ENCODE measurements around the gene SLIT1. TPM values are rescaled to one million over a fixed set of nuclear protein-coding genes. Genes with fewer than 3 reads are reported as not detected.

The SLIT1 gene
- total RNA-seq, 2 experiments from 2014 or later = 0.59 to 1.5 TPM

DNA sequence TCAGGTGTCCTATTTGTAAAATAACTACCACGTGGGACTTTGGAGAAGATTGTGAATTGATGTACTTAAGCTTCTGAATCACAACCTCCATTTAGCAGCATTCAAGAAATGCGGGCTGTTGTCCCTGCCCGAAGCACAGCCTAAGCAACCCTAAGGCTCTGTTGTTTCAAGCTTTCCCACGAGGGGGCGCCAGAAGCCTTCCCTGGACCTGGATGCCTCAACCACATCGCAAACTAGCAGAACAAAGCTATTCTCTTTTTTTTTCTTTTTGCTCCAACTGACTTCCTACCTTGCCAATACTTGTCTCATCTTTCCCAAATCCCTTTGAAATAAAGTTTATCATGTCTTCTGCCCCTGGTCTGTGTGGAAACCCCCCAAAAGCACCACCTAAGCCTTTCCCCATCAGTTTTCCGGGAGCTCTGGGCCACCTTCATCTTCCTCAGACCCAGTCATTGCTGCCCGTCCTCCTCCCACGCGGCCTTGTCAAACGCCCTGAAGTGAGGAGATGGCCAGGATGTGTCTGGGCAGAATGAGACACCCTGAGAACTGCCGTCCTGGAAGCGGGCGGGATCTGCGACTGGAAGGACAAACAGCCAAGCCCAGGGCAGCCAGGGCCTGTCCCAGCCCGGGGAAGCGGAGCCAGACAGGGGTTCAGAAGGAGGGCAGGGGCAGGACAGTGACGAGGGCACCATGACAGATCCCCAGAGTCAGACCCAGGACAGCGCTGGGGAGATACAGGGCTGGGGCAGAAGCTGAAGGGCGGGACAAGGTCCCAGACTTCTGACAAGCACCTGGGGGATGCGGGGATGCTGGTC is 112.7 kb downstream of the SLIT1 start:
- Mint-ChIP-seq H3K36me3 (peaks cover 3% of the 10 kb centered on the region), H3K27me3 (peaks cover 12% of the 10 kb centered on the region), H3K9me3 (ENCODE audit: low read depth) (no peaks in the 10 kb centered on the region), H3K4me3 (no peak overlapping the region), H3K27ac (no peak overlapping the region), H3K4me1 (peaks cover 12% of the 10 kb centered on the region)
- DNase-seq (peak; percentile 86), ATAC-seq (peak; percentile 74)
- CTCF ChIA-PET = interaction anchor here (0.5 to 6.5 kb wide), 51 partner anchors 9 to 698 kb away, joined by 3 to 158 read pairs (median 5); partner anchors contain the start of gene ARHGAP19

DNA sequence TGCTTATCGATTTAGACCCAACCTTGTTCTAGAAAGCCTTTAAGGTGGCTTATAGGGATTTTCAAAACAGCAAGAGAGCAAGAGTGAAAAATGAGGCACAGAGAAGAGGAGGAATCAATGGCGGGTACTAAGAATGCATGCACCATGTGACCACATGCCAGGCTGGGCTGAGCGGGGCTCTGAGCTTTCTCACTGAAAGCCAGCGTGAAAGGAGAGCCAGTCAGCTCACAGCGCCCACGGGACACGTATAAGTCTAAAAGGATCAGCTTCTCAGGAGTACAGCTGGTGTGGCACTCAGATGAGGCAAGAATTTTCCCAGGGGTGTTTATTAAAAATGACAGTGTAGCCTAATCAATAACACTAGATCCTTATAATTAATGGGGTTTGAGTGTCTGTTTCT is 114.3 kb downstream of the SLIT1 start:
- peaks cover 12% of the 10 kb centered on the region for H3K4me1 Mint-ChIP-seq
- CTCF ChIA-PET = interaction anchor here (0.9 to 6.5 kb wide), 8 partner anchors 10 to 163 kb away, joined by 3 to 158 read pairs (median 26); no protein-coding TSS in a partner anchor
- ATAC-seq = no peak
- no peaks in the 10 kb centered on the region for H3K9me3 Mint-ChIP-seq (ENCODE audit: low read depth)
- no peak overlapping the region for H3K27ac Mint-ChIP-seq
- peaks cover 3% of the 10 kb centered on the region for H3K36me3 Mint-ChIP-seq
- DNase-seq = no peak
- H3K4me3 Mint-ChIP-seq = no peak overlapping the region
- H3K27me3 Mint-ChIP-seq = peaks cover 11% of the 10 kb centered on the region

DNA sequence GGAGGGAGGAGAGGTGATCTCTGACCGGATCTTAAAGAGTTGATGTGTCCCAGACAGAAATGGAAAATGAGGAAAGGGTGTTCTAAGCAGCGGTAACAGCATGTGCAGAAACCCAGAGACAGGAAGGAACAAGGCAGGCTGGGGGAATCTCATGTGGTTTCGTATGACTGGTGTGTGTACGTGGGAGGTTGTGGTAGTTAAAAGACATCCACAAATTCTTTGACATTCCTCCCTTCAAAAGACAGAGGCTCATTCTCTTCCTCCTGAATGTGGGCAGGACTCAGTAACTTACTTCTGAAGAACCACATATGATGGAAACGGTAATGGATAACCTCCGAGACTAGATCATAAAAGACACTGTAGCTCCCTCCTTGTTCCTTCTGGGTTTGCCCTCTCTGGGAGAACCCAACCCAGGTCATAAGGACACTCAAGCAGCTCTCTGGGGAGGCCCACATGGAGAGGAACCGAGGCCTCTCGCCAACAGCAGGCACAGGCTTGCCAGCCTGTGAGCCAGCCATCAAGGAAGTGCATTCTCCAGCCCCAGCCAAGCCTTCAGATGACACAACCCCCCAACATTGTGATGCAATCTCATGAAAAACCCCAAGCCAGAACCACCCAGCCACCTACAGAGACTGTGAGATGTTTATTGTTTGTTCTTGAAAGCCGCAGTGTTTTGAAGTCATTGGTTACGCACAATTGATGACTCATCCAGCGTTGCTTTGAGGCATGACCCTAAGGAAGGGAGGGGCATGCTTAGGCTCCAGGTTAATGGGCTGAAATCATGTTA is 116.0 kb downstream of the SLIT1 start:
- Mint-ChIP-seq H3K4me3 (no peak overlapping the region), H3K27me3 (peaks cover 6% of the 10 kb centered on the region), H3K9me3 (ENCODE audit: low read depth) (no peaks in the 10 kb centered on the region), H3K4me1 (peaks cover 12% of the 10 kb centered on the region), H3K27ac (no peak overlapping the region), H3K36me3 (peaks cover 3% of the 10 kb centered on the region)
- CTCF ChIA-PET = interaction anchor here (0.7 to 6.5 kb wide), 2 partner anchors 128 to 140 kb away, joined by 4 to 158 read pairs; no protein-coding TSS in a partner anchor
- DNase-seq = peak; percentile 57
- peak; percentile 71 for ATAC-seq

DNA sequence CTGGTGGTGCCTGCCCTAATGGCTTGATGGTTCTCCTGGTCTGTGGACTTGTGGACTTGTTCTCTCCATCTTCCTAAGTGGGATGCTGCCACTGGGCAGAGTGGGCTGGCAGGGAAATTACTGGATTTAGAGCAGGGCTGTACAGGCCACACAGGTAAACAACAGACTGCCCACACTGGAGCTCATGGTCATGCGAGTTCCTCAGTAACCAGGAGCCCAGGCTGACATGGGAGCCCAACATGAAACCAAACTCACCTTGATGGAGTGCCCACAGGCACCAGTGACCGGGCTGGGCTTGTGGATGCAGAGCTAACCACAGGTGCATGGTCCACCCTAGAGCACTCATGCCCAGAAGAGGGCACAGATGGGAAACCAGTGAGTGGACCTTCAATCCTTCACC is 116.7 kb downstream of the SLIT1 start:
- Mint-ChIP-seq H3K27ac (no peak overlapping the region), H3K4me1 (peaks cover 12% of the 10 kb centered on the region), H3K36me3 (peaks cover 3% of the 10 kb centered on the region), H3K4me3 (no peak overlapping the region), H3K9me3 (ENCODE audit: low read depth) (no peaks in the 10 kb centered on the region), H3K27me3 (peaks cover 6% of the 10 kb centered on the region)
- ATAC-seq (no peak), DNase-seq (no peak)
- CTCF ChIA-PET = interaction anchor here (6.5 kb wide), 1 partner anchor 141 kb away, joined by 158 read pairs; no protein-coding TSS in a partner anchor

DNA sequence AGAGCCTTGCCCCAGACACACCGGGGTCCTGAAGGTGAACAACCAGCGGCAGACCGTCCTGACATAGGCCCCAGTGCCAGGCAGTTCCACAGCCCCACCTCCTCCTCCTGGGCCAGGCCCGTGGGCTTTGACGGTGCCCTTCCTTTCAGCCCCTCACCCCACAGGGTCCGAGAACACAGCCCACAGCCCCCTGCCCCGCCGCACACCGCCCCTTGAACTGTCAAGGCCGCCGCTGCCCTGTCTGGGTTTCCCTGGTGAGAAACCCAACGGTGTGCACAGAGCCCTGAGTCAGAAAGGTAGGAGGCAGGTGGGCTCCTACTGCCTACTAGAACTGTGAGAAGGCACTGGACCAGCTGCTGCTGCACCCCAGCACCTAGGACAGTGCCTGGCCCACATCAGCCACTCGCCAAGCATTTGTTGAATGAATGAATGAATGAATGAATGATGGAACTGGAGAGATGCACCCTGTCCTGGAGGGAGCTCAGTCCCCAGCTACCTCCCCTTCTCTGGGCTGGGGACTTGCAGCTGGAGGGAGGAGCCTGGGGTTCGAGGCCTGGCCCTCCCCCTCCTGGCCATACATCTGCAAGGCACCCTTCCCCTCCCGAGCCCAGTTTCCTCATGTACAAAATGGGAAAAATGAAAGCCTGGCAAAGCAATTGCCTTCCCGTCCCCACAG is 117.9 kb downstream of the SLIT1 start:
- peaks cover 12% of the 10 kb centered on the region for H3K4me1 Mint-ChIP-seq
- peaks cover 3% of the 10 kb centered on the region for H3K36me3 Mint-ChIP-seq
- ATAC-seq (no peak), DNase-seq (no peak)
- no peak overlapping the region for H3K4me3 Mint-ChIP-seq
- H3K27me3 Mint-ChIP-seq = peaks cover 4% of the 10 kb centered on the region
- no peaks in the 10 kb centered on the region for H3K9me3 Mint-ChIP-seq (ENCODE audit: low read depth)
- CTCF ChIA-PET = interaction anchor here (1.3 kb wide), 1 partner anchor 143 kb away, joined by 3 read pairs; no protein-coding TSS in a partner anchor
- no peak overlapping the region for H3K27ac Mint-ChIP-seq

DNA sequence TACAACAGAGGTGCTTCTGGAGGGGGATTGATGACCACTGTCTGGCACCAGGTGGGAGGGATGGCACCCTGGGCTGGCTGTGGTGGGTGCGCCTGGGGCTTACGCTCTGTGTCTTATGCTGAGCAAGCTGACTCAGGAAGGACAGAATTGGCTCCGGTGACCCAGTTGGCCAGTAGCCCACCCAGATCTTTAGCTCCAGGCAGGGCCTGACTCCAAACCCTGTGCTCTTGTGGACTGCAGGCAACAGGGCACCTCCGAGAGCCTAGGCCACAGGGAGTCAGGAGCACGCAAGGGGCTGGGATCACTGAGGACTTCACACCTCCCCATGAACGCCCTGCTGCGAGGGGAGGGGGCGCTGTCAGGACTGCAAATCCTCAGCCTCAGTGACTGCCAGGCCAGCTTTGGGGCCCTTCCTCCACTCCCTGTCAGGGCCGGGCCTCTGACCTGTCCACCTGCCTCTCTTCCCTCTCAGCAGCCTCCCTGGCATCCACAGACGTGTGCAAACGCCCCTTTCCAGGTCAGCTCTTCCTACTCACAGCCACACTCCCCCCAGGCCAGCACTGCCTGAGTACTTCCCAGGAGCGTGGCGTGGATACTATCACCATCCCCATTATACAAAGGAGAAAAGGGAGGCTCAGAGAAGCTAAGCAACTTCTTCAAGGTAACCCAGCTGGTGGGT is 118.7 kb downstream of the SLIT1 start:
- peaks cover 12% of the 10 kb centered on the region for H3K4me1 Mint-ChIP-seq
- no peak overlapping the region for H3K27ac Mint-ChIP-seq
- CTCF ChIA-PET = interaction anchor here (1.3 kb wide), 1 partner anchor 144 kb away, joined by 3 read pairs; no protein-coding TSS in a partner anchor
- peaks cover 3% of the 10 kb centered on the region for H3K36me3 Mint-ChIP-seq
- H3K4me3 Mint-ChIP-seq = no peak overlapping the region
- no peak for DNase-seq
- no peaks in the 10 kb centered on the region for H3K9me3 Mint-ChIP-seq (ENCODE audit: low read depth)
- peaks cover 2% of the 10 kb centered on the region for H3K27me3 Mint-ChIP-seq
- ATAC-seq = no peak

DNA sequence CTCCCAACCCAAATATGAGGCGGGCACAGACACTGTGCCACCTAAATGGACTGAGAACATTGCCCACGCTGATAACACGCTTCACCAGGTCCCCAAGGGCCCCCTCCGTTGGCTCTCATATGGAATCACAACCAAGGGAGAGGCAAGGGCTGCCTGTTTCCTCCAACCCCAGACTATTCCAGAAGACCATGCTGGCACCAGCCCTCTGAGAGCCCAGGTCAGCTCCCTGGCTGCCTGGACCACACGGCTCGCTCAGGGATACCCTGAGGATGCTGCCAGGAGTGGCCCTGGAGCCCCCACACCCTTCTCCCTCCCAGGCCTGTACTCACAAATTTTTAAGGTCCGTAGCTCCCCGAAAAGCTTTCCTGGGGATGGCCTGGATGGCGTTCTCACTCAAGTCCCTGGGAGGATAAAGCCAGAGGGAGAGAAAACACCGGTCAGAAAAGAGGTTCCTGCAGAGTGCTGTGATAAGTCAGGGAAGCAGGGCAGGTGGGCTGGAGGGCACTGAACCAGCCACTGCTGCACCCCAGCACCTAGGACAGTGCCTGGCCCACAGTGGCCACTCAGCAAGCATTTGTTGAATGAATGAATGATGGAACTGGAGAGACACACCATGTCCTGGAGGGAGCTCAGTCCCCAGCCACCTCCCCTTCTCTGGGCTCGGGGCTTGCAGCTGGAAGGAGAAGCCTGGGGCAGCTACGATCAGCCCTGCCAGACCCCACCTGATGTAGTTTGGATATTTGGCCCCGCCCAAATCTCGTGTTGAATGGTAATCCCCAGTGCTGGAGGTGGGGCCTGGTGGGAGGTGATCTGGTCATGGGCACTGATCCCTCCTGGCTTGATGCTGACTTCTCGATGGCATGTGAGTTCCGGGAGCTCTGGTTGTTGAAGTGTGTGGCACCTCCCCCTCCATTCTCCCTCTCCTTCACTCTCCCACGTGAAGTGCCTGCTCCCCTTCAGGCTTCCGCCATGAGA is 119.8 kb downstream of the SLIT1 start:
- Mint-ChIP-seq H3K4me3 (no peak overlapping the region), H3K36me3 (peaks cover 3% of the 10 kb centered on the region), H3K4me1 (peaks cover 12% of the 10 kb centered on the region), H3K27me3 (no peaks in the 10 kb centered on the region), H3K27ac (no peak overlapping the region), H3K9me3 (ENCODE audit: low read depth) (no peaks in the 10 kb centered on the region)
- DNase-seq (no peak), ATAC-seq (no peak)
- CTCF ChIA-PET = no interaction called here

DNA sequence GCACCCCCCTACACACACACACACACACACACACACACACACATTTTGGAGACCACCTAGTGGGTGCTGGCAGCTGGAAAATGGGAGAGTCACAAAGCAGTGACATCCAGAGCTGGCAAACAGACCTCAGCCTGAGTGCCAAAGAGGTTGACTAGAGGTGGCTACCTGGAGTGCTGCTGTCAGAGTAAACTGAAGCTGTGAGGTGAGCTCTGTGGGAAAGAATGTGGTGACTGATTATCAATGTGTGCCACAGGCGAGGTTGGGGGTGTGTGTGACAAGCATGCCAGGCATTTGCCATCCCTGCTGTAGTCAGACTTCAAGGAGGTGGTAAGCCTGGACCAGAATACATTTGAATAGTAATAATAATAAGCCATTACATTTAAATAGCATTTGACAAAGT is 120.6 kb downstream of the SLIT1 start:
- Mint-ChIP-seq H3K9me3 (ENCODE audit: low read depth) (no peaks in the 10 kb centered on the region), H3K27me3 (no peaks in the 10 kb centered on the region), H3K27ac (no peak overlapping the region), H3K4me1 (peaks cover 9% of the 10 kb centered on the region), H3K36me3 (peaks cover 3% of the 10 kb centered on the region), H3K4me3 (no peak overlapping the region)
- ATAC-seq (no peak), DNase-seq (no peak)
- CTCF ChIA-PET = no interaction called here

DNA sequence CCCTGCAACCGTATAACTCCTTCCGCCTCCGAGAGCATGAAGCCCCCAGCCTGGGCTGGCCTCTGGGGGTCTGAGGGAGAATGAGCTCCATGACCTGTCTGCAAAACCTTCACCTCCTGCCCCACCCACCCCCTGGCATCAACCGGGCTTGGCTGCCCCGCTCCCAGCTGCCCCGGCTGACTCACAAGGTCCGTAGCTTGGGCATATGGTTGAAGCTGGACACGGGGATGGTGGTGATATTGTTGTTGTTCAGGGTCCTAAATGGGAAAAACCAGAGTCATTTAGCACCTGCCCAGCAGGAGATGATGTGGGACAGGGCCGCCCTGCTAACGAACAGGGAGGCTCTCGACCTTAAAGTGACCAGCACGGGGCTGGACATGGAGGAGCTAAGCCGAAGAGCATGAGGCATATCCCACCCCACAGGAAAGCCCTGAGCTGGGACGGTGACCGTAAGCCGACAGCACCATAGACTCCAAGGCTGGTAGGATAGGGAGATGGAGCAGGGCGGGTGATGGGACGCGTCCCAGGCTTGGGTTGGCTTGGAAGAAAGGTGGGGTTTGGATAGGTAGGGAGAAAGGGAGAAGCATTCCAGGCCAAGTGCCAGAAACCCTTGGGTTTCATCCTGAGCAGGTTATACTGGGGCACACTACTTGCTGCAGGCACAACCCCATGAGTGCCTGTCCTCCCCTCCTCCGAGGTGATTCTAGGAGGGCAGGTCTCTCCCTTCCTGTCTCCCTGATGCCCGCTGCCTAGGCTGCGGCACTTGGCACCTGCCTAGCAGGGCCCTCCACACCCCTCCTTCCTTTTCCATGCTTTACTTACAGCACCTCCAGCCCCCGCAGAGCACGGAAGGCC is 121.5 kb downstream of the SLIT1 start:
- Mint-ChIP-seq H3K9me3 (ENCODE audit: low read depth) (no peaks in the 10 kb centered on the region), H3K27ac (no peak overlapping the region), H3K27me3 (no peaks in the 10 kb centered on the region), H3K4me3 (no peak overlapping the region), H3K4me1 (peaks cover under 1% of the 10 kb centered on the region), H3K36me3 (no peaks in the 10 kb centered on the region)
- DNase-seq (no peak), ATAC-seq (no peak)
- CTCF ChIA-PET = no interaction called here

DNA sequence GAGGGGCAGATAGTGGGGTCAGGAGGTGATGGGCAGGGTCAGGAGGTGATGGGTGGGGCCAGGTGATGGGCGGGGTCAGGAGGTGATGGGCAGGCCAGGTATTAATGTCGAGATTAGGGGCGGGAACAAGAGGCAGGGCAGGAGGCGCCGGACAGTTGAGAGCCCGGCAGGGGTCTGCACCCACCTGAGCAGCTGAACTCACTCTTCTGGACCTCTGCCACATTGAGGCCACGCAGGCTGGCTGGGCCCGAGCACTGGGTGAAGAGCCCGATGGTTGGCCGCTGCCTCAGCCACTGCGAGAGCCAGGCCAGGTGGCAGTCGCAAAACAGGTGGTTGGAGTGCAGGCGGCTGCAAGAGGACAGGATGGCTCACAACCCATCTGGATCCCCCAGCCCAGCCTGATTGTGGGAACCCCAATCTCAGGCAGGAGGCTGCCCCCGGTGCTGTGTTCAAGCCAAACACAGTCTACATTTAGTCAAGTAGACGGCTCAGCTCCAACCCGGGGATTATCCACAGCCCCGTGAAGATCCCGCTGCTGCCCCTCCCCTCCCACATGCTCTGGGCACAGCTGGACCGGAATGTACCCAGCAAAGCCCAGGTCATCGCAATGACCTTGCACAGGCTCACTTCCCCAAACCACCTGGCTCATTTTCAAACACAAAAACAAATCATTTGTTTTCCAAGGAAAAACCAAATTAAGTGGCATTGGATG is 122.3 kb downstream of the SLIT1 start:
- Mint-ChIP-seq H3K4me1 (no peaks in the 10 kb centered on the region), H3K36me3 (no peaks in the 10 kb centered on the region), H3K27me3 (no peaks in the 10 kb centered on the region), H3K4me3 (no peak overlapping the region), H3K27ac (no peak overlapping the region), H3K9me3 (ENCODE audit: low read depth) (no peaks in the 10 kb centered on the region)
- CTCF ChIA-PET = no interaction called here
- ATAC-seq (no peak), DNase-seq (no peak)

DNA sequence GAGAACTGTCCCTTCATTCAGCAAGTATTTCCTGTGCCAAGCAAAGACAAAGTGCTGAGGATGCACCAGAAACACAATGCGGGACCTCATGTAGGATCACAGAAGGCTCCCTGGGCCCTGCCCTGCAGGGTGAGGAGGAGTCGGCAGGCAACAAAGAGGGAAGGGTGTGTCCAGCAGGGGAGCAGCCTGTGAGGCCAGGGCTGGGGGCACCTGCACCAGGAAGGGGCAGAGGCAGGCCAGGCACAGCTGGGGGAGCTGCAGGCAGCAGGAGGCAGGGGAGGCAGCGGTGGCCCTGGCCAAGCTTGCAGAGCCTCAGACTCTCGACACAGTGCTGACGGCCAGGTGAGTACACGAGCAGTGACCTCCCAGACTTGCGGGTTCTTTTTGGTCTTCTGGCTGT is 123.3 kb downstream of the SLIT1 start:
- no peaks in the 10 kb centered on the region for H3K9me3 Mint-ChIP-seq (ENCODE audit: low read depth)

More for the DNA sequence above, 123.3 kb downstream of the SLIT1 start:
- H3K27ac Mint-ChIP-seq = no peak overlapping the region
- no peak for DNase-seq
- H3K27me3 Mint-ChIP-seq = no peaks in the 10 kb centered on the region
- no peak for ATAC-seq
- CTCF ChIA-PET = no interaction called here
- H3K4me1 Mint-ChIP-seq = no peaks in the 10 kb centered on the region
- H3K36me3 Mint-ChIP-seq = no peaks in the 10 kb centered on the region
- H3K4me3 Mint-ChIP-seq = no peak overlapping the region

All from activated CD8-positive, alpha-beta memory T cell treated with anti-CD3 and anti-CD28 coated beads, Interleukin-2, amount 10 ng/mL, durations not matched to agents 7 days and 5 days (primary cell).